Measurements from ENCODE around the gene KIR2DL3.
"Not testable (repeated sequence)": the region's sequence is repeated elsewhere in the genome, so short reads cannot be mapped to it uniquely, and the experiment has no call there.

DNA sequence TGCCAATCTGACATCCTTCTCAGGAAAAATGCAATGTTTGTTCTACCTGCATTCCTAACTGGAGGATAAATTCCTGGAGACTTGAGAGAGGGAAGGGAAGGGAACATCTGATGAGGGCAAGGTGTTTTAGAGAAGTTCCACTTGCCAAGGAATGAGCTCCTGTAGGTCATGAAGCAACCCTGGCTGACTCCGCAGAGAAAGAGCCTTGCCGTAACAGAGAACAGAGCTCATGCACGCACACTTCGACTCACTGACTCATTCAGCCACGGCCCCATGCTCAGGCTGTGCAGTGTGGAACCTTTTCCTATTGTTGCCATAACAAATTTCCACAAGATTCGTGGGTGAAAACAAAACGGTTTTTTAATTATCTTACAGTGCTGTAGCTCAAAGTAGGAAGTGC lies 40.6 kb downstream of the KIR2DL3 start:
- TF ChIP-seq CTCF (IDR thresholded peaks at IDR 0.05; ENCODE audit: low read depth, low read length); POLR2A (IDR thresholded peaks at IDR 0.05; ENCODE audit: extremely low read depth, insufficient read length); MYC (IDR thresholded peaks at IDR 0.05; ENCODE audit: low read depth, low read length): not testable (repeated sequence)
